ENCODE results near the gene PRG3.

- TF ChIP-seq POLR2AphosphoS5 (IDR thresholded peaks at IDR 0.05; ENCODE audit: low read depth, low read length) (no peak), REST (IDR thresholded peaks at IDR 0.05; ENCODE audit: insufficient read depth in 1 of 2, low read depth in 2 of 2, low read length in 2 of 2) (no peak)
Measured at GRCh38 chr11:57399221-57399620, 18.3 kb upstream of the PRG3 start.
